HepG2 (cell line): ENCODE results near the gene OGFOD3. TPM values are rescaled to one million over a fixed set of nuclear protein-coding genes. Genes with fewer than 3 reads are reported as not detected.

ENCODE experiments used
- ATAC-seq: fragments of 200-7000 bp; cut with Tn5 transposase; 3 replicates; pipeline ENCODE4 v1.9.1; 2020; ENCODE audit warnings: mild to moderate bottlenecking, moderate library complexity
- BruUV-seq: library from RNA; stranded (reverse); fragments of 400-500 nt; replicated peaks from 2 replicates; lab custom pipeline; 2021; lab: Mats Ljungman, UMichigan
- CTCF ChIA-PET: fragments of 300-600 bp; formaldehyde crosslinking; extraction: SDS; loops from one replicate; lab custom pipeline; 2021; ENCODE audit warnings: low total read pairs, inconsistent platforms, low intra/inter-chr PET ratio; lab: Yijun Ruan, JAX
- POLR2A ChIA-PET: fragments of 350-600 bp; sonication (Branson Sonifier 250); formaldehyde crosslinking; loops from one replicate; lab custom pipeline; 2020; ENCODE audit warnings: antibody characterized with exemption, inconsistent platforms; lab: Yijun Ruan, JAX
- DNase-seq: peaks from one replicate; pipeline ENCODE4 v3.0.0-alpha.2; 2015; ENCODE audit warnings: low spot score
- FAIRE-seq: peaks from 3 replicates; lab custom pipeline; 2011; peaks lifted over from hg19 to GRCh38; lab: Jason Lieb, UNC
- H2AFZ ChIP-seq: one replicate; pipeline ENCODE4 v1.6.1; 2011; ENCODE audit warnings: low read length, inconsistent platforms
- H3K27ac ChIP-seq: fragments of 300-600 bp; 3 replicates; pipeline ENCODE4 v1.8.0; 2011; ENCODE audit warnings: mixed run types, mild to moderate bottlenecking, mixed read lengths, low read length, inconsistent platforms; ENCODE audit not compliant: insufficient read depth; ENCODE audit errors: extremely low read length
- H3K27me3 ChIP-seq, 2 experiments: fragments of 200-600 bp in 1 of 2; 2 replicates in 1 of 2; 3 replicates in 1 of 2; pipeline versions ENCODE4 v1.6.0 to v1.8.0; 2011; ENCODE audit warnings: low read length in 2 of 2, mild to moderate bottlenecking in 2 of 2, moderate library complexity in 2 of 2, inconsistent platforms in 1 of 2; ENCODE audit not compliant: insufficient read depth in 2 of 2, control insufficient read depth in 1 of 2
- H3K36me3 ChIP-seq, 2 experiments: fragments of 200-600 bp in 1 of 2; replicated peaks in 1 of 2; 2 replicates in 1 of 2; 3 replicates in 1 of 2; pipeline versions ENCODE4 v1.5.1 to v1.8.0; 2011; ENCODE audit warnings: low read length in 2 of 2, inconsistent platforms in 1 of 2; ENCODE audit not compliant: insufficient read depth in 2 of 2, control insufficient read depth in 1 of 2
- H3K4me1 ChIP-seq: 2 replicates; pipeline ENCODE4 v1.5.1; 2012; ENCODE audit warnings: low read length, inconsistent platforms; ENCODE audit not compliant: insufficient read depth
- H3K4me2 ChIP-seq: 2 replicates; pipeline ENCODE4 v1.6.0; 2011; ENCODE audit warnings: low read depth, low read length, inconsistent platforms
- H3K4me3 ChIP-seq, 3 experiments: fragments of 200-600 bp in 1 of 3; sonication (generic), shearing (Covaris generic) in 1 of 3; replicated peaks in 1 of 3; 2 replicates each; pipeline ENCODE4 v1.5.1; 2011 to 2016; ENCODE audit warnings: low read length in 3 of 3, inconsistent platforms in 2 of 3, low read depth in 2 of 3, mild to moderate bottlenecking in 2 of 3, control low read depth in 1 of 3, mixed read lengths in 1 of 3; ENCODE audit not compliant: insufficient read depth in 1 of 3
- H3K79me2 ChIP-seq: one replicate; pipeline ENCODE4 v1.6.1; 2011; ENCODE audit warnings: low read length, inconsistent platforms; ENCODE audit not compliant: insufficient read depth
- H3K9ac ChIP-seq: 2 replicates; pipeline ENCODE4 v1.6.0; 2011; ENCODE audit warnings: mild to moderate bottlenecking, low read depth, low read length, inconsistent platforms; ENCODE audit not compliant: insufficient read depth
- H3K9me3 ChIP-seq: 2 replicates; pipeline ENCODE4 v1.5.1; 2012; ENCODE audit warnings: mild to moderate bottlenecking, low read length
- H4K20me1 ChIP-seq: 2 replicates; pipeline ENCODE4 v1.6.0; 2011; ENCODE audit warnings: inconsistent platforms, mild to moderate bottlenecking, low read length, moderate library complexity; ENCODE audit not compliant: insufficient read depth
- ADNP ChIP-seq: sonication (generic); formaldehyde crosslinking; IDR thresholded peaks from 2 replicates; pipeline ENCODE4 v1.4.0; 2020; ENCODE audit warnings: missing genetic modification reagents
- AGO1 ChIP-seq: fragments of 200-400 bp; formaldehyde crosslinking; IDR thresholded peaks from 2 replicates; pipeline ENCODE4 v1.6.1; 2017; ENCODE audit warnings: mild to moderate bottlenecking, low read depth, low read length, moderate library complexity; ENCODE audit not compliant: poor library complexity, severe bottlenecking
- DMAP1 ChIP-seq: IDR thresholded peaks from 2 replicates; pipeline ENCODE4 v1.6.1; 2016
- HOXA3 ChIP-seq: sonication (generic); formaldehyde crosslinking; IDR thresholded peaks from 2 replicates; pipeline ENCODE4 v1.5.0; 2020; ENCODE audit warnings: missing genetic modification reagents
- MEIS2 ChIP-seq: sonication (generic); formaldehyde crosslinking; IDR thresholded peaks from 2 replicates; pipeline ENCODE4 v1.9.0; 2021; ENCODE audit warnings: mild to moderate bottlenecking, missing genetic modification reagents
- MTA3 ChIP-seq: sonication (generic); formaldehyde crosslinking; IDR thresholded peaks from 2 replicates; pipeline ENCODE4 v1.4.0; 2020; ENCODE audit warnings: missing genetic modification reagents
- MYC ChIP-seq: sonication (generic); formaldehyde crosslinking; IDR thresholded peaks from 2 replicates; pipeline ENCODE4 v1.9.0; 2021; ENCODE audit warnings: missing genetic modification reagents, borderline replicate concordance
- PHB2 ChIP-seq: fragments of 450-650 bp; IDR thresholded peaks from 2 replicates; pipeline ENCODE4 v1.6.1; 2018; ENCODE audit not compliant: partially characterized antibody
- TBX2 ChIP-seq: sonication (generic); formaldehyde crosslinking; IDR thresholded peaks from 2 replicates; pipeline ENCODE4 v1.5.0; 2020; ENCODE audit warnings: missing genetic modification reagents, mild to moderate bottlenecking, borderline replicate concordance
- ZNF121 ChIP-seq: sonication (generic); formaldehyde crosslinking; IDR thresholded peaks from 2 replicates; pipeline ENCODE4 v1.5.0; 2020; ENCODE audit warnings: mild to moderate bottlenecking, missing genetic modification reagents
- ZNF225 ChIP-seq: sonication (generic); formaldehyde crosslinking; IDR thresholded peaks from 2 replicates; pipeline ENCODE4 v1.4.0; 2020; ENCODE audit warnings: mild to moderate bottlenecking, missing genetic modification reagents
- ZNF282 ChIP-seq: fragments of 450-650 bp; IDR thresholded peaks from 2 replicates; pipeline ENCODE4 v1.6.1; 2018; ENCODE audit not compliant: partially characterized antibody
- ZNF652 ChIP-seq: IDR thresholded peaks from 2 replicates; pipeline ENCODE4 v1.6.1; 2016; ENCODE audit warnings: low read depth, borderline replicate concordance
- WGBS: methylation state at CpG from one replicate; pipeline ENCODE4 v1.1.6; 2017; ENCODE audit warnings: low lambda C conversion rate; 5-methylcytosine and 5-hydroxymethylcytosine counted together
- in situ Hi-C: cut with HindIII; loops from 2 replicates; pipeline ENCODE4 v1.10.0; 2017; ENCODE audit warnings: low pct_unique_long_range_greater_than_20kb; ENCODE audit not compliant: extremely low pct_ligation_motif_present
- intact Hi-C: fragments of 100-400 bp; cut with micrococcal nuclease; formaldehyde crosslinking; loops from one replicate; pipeline ENCODE4 v1.10.0; 2022; ENCODE audit not compliant: unreplicated experiment
- polyA plus RNA-seq, 8 experiments: library from polyadenylated mRNA; depleted of rRNA in 3 of 8; stranded (reverse) in 7 of 8; unstranded in 1 of 8; fragments of >200 nt; fragmentation: Illumina TruSeq in 4 of 8; extraction: Trizol in 4 of 8; gene quantifications; 2 replicates each; pipeline versions ENCODE4 v1.2.1 to v1.2.3, GENCODE V29; 2011 to 2016; ENCODE audit warnings: low read depth in 4 of 8, missing spikeins in 1 of 8, mixed read lengths in 1 of 8; ENCODE audit not compliant: insufficient read depth in 1 of 8
- total RNA-seq, 5 experiments: library from RNA; depleted of rRNA; stranded (reverse); fragments of >200 nt; fragmentation: Illumina TruSeq; extraction: Trizol; gene quantifications; 2 replicates each; pipeline ENCODE4 v1.2.3, GENCODE V29; 2016; ENCODE audit warnings: low read depth in 1 of 5
- TF ChIP-seq, protein P1 (sequence below): sonication (generic); formaldehyde crosslinking; IDR thresholded peaks from 2 replicates; pipeline ENCODE4 v1.4.0; 2020; ENCODE audit warnings: mild to moderate bottlenecking, missing genetic modification reagents

OGFOD3 gene
- total and polyA plus RNA-seq, 2 of the 13 experiments (the other 11 are each of a cell fraction or from before 2014, with no cell fraction given): 40.0 to 42.1 TPM

DNA sequence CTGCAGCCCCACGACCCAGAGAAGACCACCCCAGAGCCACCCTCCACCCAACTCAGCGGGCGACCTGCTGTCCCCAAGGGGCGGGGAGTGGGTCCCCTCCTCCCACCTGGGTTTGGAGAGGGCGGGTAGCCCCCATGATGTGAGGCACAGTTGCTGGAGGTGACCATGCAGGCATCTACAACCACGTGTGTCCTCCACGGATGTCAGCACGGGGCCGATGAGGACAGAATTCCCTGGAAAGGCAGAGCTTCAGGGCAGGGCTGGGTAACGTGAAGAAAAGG is 39.7 kb downstream of the OGFOD3 start:
- in situ Hi-C loops (no loop called here), intact Hi-C loops (no loop called here)
- peaks cover 2 to 30% of the 10 kb centered on the region in 2 experiments; a peak in 4 of 5 replicates for H3K27me3 ChIP-seq
- no peak for FAIRE-seq
- H4K20me1 ChIP-seq: no peaks in the 10 kb centered on the region
- H3K9ac ChIP-seq: no peak overlapping the region
- no peaks in the 10 kb centered on the region for H3K9me3 ChIP-seq
- no TSS peak for BruUV-seq
- H3K79me2 ChIP-seq: no peaks in the 10 kb centered on the region
- 31% methylated on average over 9 of the region's 10 CpGs for WGBS
- H3K4me1 ChIP-seq: peaks cover 68% of the 10 kb centered on the region
- no peak overlapping the region for H2AFZ ChIP-seq
- DNase-seq: no peak
- ChIA-PET CTCF (no interaction called here), POLR2A (interaction anchor here (1.6 kb wide), 1 partner anchor 11 kb away, joined by 5 read pairs; no protein-coding TSS in a partner anchor)
- H3K4me3 ChIP-seq: no peak overlapping the region; a peak in 1 of 6 replicates
- no peak overlapping the region for H3K4me2 ChIP-seq
- H3K27ac ChIP-seq: no peak overlapping the region
- ATAC-seq: no peak
- no peaks in the 10 kb centered on the region for H3K36me3 ChIP-seq
- no peak for TF ChIP-seq ZNF121 (CRISPR knock-in tag)
- peak; percentile 52 for TF ChIP-seq AGO1
- TF ChIP-seq ZNF225 (CRISPR knock-in tag): 0 out of 2 replicates have a peak, but pooled peaks have one; percentile 34
- 0 out of 2 replicates have a peak, but pooled peaks have one; percentile 11 for TF ChIP-seq TBX2 (CRISPR knock-in tag)

DNA sequence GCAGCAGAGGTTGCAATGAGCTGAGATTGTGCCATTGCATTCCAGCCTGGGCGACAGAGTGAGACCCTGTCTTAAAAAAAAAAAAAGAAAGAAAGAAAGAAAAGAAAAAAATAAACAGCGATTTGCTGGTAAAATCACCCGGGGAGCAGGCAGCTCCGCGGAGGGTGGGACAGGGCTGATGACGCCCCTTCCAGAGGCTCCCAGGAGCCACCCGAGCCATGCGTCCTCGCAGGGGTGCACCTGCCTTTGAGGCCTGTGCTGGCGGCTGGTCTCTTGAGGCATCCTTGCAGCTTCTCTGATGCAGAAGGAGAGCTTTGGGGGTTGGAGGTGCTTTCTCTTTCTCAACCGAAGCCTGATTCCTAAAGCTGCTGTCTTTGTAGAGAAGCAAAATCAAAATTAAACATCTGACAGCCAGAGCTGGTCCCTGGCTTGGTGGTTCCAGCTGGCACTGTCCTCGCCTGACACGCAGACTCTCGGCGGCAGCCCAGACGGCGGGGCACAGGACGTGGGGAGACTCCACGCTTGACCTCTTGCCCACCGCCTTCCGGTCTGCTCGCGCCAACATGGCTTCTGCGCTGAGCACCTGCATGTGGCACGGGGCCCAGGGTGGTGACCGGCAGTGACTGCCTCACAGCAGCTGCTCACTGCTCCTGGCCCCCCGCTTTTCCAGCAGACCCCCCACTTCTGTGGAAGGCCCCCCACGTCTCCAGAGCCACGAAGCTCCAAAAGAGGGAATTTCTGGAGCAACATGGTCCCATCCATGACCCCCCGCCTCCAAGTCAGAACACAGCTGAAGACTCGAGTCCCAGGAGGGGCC is 40.3 kb downstream of the OGFOD3 start:
- H3K27me3 ChIP-seq: peaks cover 2 to 26% of the 10 kb centered on the region in 2 experiments; a peak in 4 of 5 replicates
- H3K9ac ChIP-seq: no peak overlapping the region
- WGBS: 53% methylated on average over 21 of the region's 31 CpGs
- no peaks in the 10 kb centered on the region for H4K20me1 ChIP-seq
- no peaks in the 10 kb centered on the region for H3K79me2 ChIP-seq
- in situ Hi-C loops: no loop called here
- no peak for ATAC-seq
- peaks cover 70% of the 10 kb centered on the region for H3K4me1 ChIP-seq
- no peak for FAIRE-seq
- H3K4me3 ChIP-seq: no peak overlapping the region; a peak in 1 of 6 replicates
- no peak for DNase-seq
- H3K4me2 ChIP-seq: no peak overlapping the region
- CTCF ChIA-PET: no interaction called here
- H3K9me3 ChIP-seq: no peaks in the 10 kb centered on the region
- H2AFZ ChIP-seq: no peak overlapping the region
- POLR2A ChIA-PET: no interaction called here
- intact Hi-C loops: no loop called here
- no TSS peak for BruUV-seq
- H3K27ac ChIP-seq: no peak overlapping the region
- no peaks in the 10 kb centered on the region for H3K36me3 ChIP-seq
- no peak for TF ChIP-seq MTA3
- 0 out of 2 replicates have a peak, but pooled peaks have one; percentile 17 for TF ChIP-seq MYC (CRISPR knock-in tag)
- TF ChIP-seq HOXA3 (CRISPR knock-in tag): peak; percentile 28; the same call in 1 of the 2 replicates
- no peak for TF ChIP-seq ADNP
- TF ChIP-seq DMAP1 (CRISPR knock-in tag): no peak
- TF ChIP-seq, protein P1, sequence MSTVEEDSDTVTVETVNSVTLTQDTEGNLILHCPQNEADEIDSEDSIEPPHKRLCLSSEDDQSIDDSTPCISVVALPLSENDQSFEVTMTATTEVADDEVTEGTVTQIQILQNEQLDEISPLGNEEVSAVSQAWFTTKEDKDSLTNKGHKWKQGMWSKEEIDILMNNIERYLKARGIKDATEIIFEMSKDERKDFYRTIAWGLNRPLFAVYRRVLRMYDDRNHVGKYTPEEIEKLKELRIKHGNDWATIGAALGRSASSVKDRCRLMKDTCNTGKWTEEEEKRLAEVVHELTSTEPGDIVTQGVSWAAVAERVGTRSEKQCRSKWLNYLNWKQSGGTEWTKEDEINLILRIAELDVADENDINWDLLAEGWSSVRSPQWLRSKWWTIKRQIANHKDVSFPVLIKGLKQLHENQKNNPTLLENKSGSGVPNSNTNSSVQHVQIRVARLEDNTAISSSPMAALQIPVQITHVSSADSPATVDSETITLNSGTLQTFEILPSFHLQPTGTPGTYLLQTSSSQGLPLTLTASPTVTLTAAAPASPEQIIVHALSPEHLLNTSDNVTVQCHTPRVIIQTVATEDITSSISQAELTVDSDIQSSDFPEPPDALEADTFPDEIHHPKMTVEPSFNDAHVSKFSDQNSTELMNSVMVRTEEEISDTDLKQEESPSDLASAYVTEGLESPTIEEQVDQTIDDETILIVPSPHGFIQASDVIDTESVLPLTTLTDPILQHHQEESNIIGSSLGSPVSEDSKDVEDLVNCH (CRISPR knock-in tag): no peak
- TF ChIP-seq ZNF652 (CRISPR knock-in tag): no peak
- no peak for TF ChIP-seq ZNF282
- TF ChIP-seq MEIS2: no peak
- no peak for TF ChIP-seq PHB2
